NCI-H69 (cell line): ENCODE results near the gene ASTN2.
A peak's percentile ranks its signal among the peaks of the same experiment; 100 is the strongest.

Source experiments
- DNase-seq: peaks from one replicate; lab custom pipeline; 2025; lab: John Stamatoyannopoulos, UW

ASTN2 gene

GRCh38 chr9:117413346-117414219 lies 1.3 kb downstream of the ASTN2 start:
- DNase-seq = peak; percentile 93

GRCh38 chr9:117412841-117413240 lies 2.0 kb downstream of the ASTN2 start:
- peak; percentile 74 for DNase-seq

GRCh38 chr9:117412006-117412715 lies 2.7 kb downstream of the ASTN2 start:
- DNase-seq = peak; percentile 94

- peak; percentile 86 for DNase-seq
These were observed 3.3 kb downstream of the ASTN2 start for GRCh38 chr9:117411547-117411946.

GRCh38 chr9:117409321-117409720 lies 5.5 kb downstream of the ASTN2 start:
- DNase-seq = no peak

GRCh38 chr9:117407436-117408022 lies 7.3 kb downstream of the ASTN2 start:
- DNase-seq = peak; percentile 50

- no peak for DNase-seq
These were observed 8.7 kb downstream of the ASTN2 start for GRCh38 chr9:117405950-117406705.

GRCh38 chr9:117403848-117404247 lies 11.0 kb downstream of the ASTN2 start:
- DNase-seq = peak; percentile 95

GRCh38 chr9:117403403-117403811 lies 11.4 kb downstream of the ASTN2 start:
- DNase-seq = peak; percentile 92

- peak; percentile 99 for DNase-seq
These were observed 14.7 kb downstream of the ASTN2 start for GRCh38 chr9:117400171-117400570.

- DNase-seq = no peak
These were observed 19.7 kb downstream of the ASTN2 start for GRCh38 chr9:117395151-117395650.

GRCh38 chr9:117394655-117395054 lies 20.2 kb downstream of the ASTN2 start:
- no peak for DNase-seq

GRCh38 chr9:117392992-117393391 lies 21.9 kb downstream of the ASTN2 start:
- DNase-seq = peak; percentile 29

- no peak for DNase-seq
These were observed 27.4 kb downstream of the ASTN2 start for GRCh38 chr9:117387422-117387821.

- DNase-seq = no peak
These were observed 35.5 kb downstream of the ASTN2 start for GRCh38 chr9:117379341-117379740.

- DNase-seq = peak; percentile 83
These were observed 37.8 kb downstream of the ASTN2 start for GRCh38 chr9:117377046-117377445.

- DNase-seq = no peak
These were observed 38.9 kb downstream of the ASTN2 start for GRCh38 chr9:117375956-117376355.

GRCh38 chr9:117374076-117374725 lies 40.7 kb downstream of the ASTN2 start:
- DNase-seq = no peak

GRCh38 chr9:117368684-117369230 lies 46.1 kb downstream of the ASTN2 start:
- peak; percentile 58 for DNase-seq

- peak; percentile 87 for DNase-seq
These were observed 49.4 kb downstream of the ASTN2 start for GRCh38 chr9:117365438-117365837.

- DNase-seq = no peak
These were observed 51.9 kb downstream of the ASTN2 start for GRCh38 chr9:117363006-117363405.
